Iris pigment epithelial cell (primary cell): ENCODE measurements around the gene SLC11A2.
"Not testable (repeated sequence)": the region's sequence is repeated elsewhere in the genome, so short reads cannot be mapped to it uniquely, and the experiment has no call there.

Experiments
- DNase-seq: peaks from one replicate; pipeline ENCODE4 v3.0.0-alpha.2; 2011; ENCODE audit warnings: low read depth

Gene SLC11A2

DNA sequence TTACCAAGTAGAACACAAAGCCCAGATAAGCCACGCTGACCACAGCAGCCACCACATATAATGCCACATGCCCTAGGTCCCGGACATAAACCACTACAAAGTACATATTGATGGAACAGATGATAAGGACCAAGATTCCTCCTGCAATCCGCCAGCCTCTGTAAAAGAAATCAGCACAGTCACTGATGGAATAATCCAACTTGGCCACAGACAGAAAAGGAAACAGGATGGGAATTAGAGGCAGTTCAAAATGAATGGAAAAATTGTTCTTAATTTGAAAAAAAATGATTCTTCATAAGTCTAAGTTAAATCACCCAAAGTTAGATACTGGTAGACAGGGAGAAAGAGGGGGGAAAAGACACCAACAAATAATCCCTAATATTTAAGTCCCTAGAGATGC lies 35.4 kb downstream of the SLC11A2 start:
- DNase-seq, result no peak

- DNase-seq, result no peak
These were observed 35.9 kb downstream of the SLC11A2 start for GRCh38 chr12:50990147-50990727.

- no peak for DNase-seq
These were observed 37.3 kb downstream of the SLC11A2 start for GRCh38 chr12:50988871-50989270.

DNA sequence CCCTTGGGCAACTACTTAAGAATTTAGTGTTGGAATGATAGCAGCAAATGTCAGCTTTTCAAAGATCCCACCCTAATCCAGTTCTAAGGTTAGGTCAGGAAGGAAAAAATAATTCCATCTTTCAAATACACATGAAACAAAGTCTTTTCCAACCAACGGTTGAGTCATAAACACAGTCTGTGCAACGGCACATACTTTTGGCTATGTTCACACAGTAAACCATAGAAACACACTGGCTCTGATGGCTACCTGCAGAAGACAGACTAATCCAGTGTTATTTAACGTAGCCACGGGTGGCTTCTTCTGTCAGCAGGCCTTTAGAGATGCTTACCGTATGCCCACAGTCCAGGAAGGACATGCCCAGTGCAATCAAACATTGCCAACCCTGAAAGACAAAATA lies 38.1 kb downstream of the SLC11A2 start:
- peak; percentile 59 for DNase-seq

DNA sequence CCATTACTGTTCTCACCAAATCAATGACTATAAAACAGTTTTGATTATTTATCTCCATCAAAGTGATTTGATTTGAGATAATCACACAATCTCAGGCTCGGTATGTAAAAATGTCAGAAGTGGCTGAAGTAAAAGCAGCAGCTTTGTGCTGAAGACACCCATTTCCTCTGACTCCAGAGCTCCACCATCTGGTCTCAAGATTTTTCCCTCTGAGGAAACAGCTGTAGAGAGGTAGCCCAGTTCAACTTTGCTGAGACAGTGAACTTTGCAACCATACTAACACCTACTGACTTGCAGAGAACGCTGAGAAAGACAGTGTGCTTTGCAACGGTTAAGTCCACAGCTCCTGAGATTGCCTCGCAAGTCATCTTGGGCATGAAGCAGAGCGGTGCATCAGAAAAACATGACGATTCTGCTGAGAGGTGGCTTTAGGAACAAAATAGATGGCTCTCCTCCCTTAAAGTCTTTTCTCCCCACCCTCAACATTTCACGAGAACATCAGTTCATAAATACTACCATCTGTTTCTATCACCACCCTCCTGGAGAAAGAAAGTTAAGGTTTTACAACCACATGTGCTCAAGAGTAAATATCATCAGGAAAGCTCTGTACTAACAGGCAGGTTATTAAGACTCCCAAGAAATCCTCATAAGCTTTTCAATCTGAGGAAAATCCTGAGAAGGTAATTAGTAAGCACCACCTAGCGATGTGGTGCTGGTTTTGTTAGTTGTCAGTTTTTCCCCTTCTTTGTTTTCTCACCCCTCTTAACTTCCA lies 39.0 kb downstream of the SLC11A2 start:
- DNase-seq, result peak; percentile 77

DNA sequence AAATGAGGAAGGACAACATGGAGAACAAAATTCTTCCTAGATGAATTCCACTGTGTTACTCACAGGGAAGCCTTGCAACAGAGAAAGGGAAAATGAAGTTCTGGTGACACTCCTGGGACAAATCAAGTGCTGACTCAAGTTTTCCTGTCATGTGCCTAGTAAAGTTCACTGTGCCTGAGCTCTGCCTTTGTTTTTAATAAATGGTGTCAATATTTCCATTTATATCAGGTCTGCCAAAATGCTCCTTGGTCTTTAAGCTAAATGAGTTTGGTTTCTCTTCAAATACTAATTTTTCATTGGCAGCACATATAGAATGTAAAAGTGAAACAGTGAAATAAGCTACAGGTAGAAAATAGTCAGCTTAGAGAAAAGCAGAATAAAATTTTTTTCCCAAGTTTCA lies 40.9 kb downstream of the SLC11A2 start:
- peak; percentile 77 for DNase-seq

DNA sequence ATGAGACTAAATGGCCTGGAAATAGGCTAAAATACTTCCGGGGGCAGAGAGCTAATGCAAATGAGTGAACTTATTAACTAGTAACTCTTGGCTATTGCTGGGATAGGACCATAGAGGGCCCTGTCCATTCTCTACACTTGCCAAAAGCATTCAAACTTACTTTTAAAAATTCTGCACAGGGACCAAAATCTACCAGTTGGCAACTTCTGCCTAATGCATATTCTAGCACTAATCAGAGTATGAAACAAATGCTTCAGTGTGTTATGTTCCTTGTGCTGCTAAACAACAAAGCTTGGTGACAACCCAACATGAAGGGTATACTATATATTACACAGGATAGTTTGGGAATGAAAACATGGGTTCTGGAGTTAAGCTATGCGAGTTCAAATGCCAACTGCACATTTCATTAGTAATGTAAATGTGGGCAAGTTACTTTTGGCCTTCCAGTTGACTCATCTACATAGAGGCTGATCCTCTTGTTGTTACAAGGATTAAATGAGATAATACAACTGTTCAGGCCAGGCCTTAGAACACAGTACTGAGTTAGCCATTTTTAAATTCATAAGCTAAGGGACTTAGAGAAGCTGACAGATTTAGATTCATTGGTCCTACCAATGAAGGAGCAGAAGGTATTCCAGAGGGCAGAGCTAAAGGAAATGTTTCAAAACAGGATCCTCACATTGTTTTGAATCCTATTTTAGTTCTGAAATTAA lies 41.4 kb downstream of the SLC11A2 start:
- peak; percentile 74 for DNase-seq

- peak; percentile 23 for DNase-seq
These were observed 44.6 kb downstream of the SLC11A2 start for GRCh38 chr12:50981319-50982239.

- no peak for DNase-seq
These were observed 45.6 kb downstream of the SLC11A2 start for GRCh38 chr12:50980545-50980944.

- no peak for DNase-seq
These were observed 46.7 kb downstream of the SLC11A2 start for GRCh38 chr12:50979369-50980052.

DNA sequence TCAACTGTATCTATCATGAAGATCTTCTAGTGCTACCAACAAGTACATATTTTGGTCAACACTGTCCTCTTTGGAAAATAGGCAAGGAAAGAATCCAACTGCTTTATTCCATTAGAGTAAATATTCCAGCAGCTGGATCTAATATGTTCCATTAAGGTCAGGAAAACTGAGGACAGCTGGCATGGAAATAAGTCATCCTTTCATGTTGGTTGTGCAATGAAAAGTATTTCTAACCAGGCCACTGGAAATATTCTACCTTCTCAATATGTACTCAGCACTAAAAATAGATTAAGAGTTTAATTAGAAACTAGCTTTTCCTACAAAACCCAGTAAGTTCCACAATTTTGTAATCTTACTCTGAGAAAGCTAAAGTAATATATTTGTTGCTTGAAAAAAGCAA lies 54.2 kb downstream of the SLC11A2 start:
- peak; percentile 35 for DNase-seq

DNA sequence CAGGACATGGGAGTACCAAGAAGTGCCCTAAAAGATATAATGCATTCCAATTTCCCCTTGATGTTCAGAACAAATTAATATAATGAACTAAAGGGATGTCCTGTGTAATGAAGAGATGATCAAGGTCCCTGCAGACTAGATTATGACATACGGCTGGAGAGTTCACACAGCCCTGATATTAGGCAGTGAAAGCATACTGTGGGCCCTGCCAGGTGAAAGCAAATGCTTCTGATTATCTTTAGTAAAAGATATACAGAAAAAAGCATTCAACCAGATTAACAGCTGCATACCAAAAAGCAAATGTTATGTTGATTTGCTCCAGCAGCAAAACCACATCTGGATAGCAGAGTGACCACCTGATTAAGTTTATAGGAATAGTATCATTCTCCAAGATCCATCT lies 61.8 kb downstream of the SLC11A2 start:
- DNase-seq, result no peak

DNA sequence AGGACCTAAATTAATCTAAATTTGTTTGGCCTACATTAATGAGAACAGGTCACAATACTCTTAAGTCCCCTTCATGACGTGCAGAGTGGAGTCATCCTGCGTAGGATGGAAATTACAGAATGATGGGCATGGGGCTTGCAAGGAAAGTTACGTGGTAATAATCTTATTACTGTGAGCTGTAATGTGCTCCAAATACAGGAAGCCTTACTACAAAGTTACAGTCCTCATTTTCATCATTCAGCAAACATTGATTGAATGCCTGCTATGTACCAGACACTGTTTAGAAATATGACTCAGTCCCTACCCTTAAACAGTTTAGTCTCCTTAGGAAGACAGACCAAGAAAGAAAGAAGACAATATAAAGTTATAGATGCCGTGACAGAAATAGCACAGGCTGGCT lies 64.5 kb downstream of the SLC11A2 start:
- DNase-seq, result peak; percentile 88

- peak; percentile 67 for DNase-seq
These were observed 66.1 kb downstream of the SLC11A2 start for GRCh38 chr12:50960130-50960529.

DNA sequence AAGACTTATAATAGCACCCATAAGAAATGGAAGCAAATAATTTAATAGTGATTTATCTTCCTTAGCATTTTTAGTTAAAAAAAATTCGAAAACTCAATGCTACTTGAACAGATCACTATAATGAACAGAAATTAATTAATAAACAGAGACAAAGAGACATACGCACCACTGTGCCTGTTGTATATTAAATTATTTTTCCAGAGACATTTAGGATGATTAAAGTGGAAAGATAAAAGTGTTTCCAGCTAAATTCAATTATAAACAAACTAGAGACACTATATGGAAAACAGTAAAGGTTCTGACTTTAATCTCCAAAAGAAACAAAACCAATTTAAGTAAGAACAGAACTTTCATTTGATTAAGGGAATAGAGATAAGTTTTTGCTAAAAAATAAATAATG lies 70.5 kb downstream of the SLC11A2 start:
- no peak for DNase-seq

DNA sequence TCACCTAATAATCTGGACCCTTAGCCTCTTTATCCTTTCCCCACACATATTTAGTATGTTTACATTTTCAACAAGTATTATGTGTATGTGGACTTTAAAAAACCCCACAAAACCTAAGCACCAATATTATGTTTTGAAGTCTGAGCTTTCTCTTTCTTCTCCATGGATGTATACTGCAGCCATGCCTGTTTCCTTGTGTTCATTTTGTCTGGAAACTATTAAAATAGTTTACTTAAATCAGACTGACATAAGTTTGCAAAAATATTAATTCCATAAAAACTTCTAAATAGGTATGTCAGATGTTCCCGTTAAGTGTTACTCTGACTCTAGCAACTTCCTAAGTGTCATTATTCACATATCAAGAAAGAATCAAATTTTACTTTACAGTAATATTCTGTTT lies 70.9 kb downstream of the SLC11A2 start:
- DNase-seq, result no peak

DNA sequence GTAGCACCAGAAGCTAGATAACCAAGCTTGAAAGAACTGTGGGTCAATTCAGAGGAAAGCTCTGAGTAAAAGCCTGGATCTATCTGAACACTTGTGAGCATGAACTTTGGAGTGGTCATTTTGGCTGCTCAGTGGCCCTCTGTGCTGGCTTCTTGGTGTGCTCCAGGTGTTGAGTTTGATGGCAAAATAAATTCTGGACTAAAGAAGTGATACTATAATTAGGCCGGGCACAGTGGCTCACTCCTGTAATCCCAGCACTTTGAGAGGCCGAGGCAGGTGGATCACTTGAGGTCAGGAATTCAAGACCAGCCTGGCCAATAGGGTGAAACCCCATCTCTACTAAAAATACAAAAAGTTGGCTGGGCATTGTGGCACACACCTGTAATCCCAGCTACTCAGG lies 71.4 kb downstream of the SLC11A2 start:
- DNase-seq, result not testable (repeated sequence)

- no peak for DNase-seq
These were observed 73.1 kb downstream of the SLC11A2 start for GRCh38 chr12:50953047-50953446.

GRCh38 chr12:50952510-50952909 lies 73.7 kb downstream of the SLC11A2 start, which contains the start of gene HIGD1C:
Gene HIGD1C (plus strand): TSS chr12:50952544. CDS start chr12:50953999, 1,455 bp downstream.
- no peak for DNase-seq

GRCh38 chr12:50951112-50951511 lies 75.1 kb downstream of the SLC11A2 start:
- DNase-seq, result no peak

- DNase-seq, result no peak
These were observed 76.3 kb downstream of the SLC11A2 start for GRCh38 chr12:50949801-50950302.
